K562 (cell line): ENCODE data around the gene STK11. TPM values are rescaled to one million over a fixed set of nuclear protein-coding genes. Genes with fewer than 3 reads are reported as not detected.

Experiments
- FOS ChIP-seq: IDR thresholded peaks from 3 replicates; pipeline ENCODE4 v1.6.1; 2011; ENCODE audit not compliant: insufficient read length; ENCODE audit errors: extremely low read depth
- GATAD2A ChIP-seq: fragments of 450-650 bp; IDR thresholded peaks from 2 replicates; pipeline ENCODE4 v1.6.1; 2017
- IRF2 ChIP-seq: sonication (generic); formaldehyde crosslinking; IDR thresholded peaks from 2 replicates; pipeline ENCODE4 v1.8.1; 2022; ENCODE audit warnings: mild to moderate bottlenecking, missing genetic modification reagents
- JUND ChIP-seq, 2 experiments: IDR thresholded peaks; 2 replicates in 1 of 2; 3 replicates in 1 of 2; pipeline ENCODE4 v1.6.1; 2011; ENCODE audit warnings: borderline replicate concordance in 2 of 2, low read depth in 2 of 2, low read length in 2 of 2, improper control_type of control experiment in 1 of 2, missing biosample characterization in 1 of 2, missing genetic modification characterization in 1 of 2, missing genetic modification reagents in 1 of 2
- KLF6 ChIP-seq: fragments of 250-450 bp; sonication (Bioruptor Pico); IDR thresholded peaks from 2 replicates; pipeline ENCODE4 v1.4.0; 2020; ENCODE audit warnings: mild to moderate bottlenecking, moderate library complexity, borderline replicate concordance
- MYBL2 ChIP-seq, 2 experiments: fragments of 450-650 bp in 1 of 2; sonication (generic) in 1 of 2; formaldehyde crosslinking in 1 of 2; IDR thresholded peaks; 2 replicates each; pipeline versions ENCODE4 v1.6.1 to v1.8.1; 2017 to 2022; ENCODE audit warnings: borderline replicate concordance in 1 of 2, inconsistent platforms in 1 of 2, low read depth in 1 of 2, mild to moderate bottlenecking in 1 of 2, missing genetic modification reagents in 1 of 2, moderate library complexity in 1 of 2
- NRF1 ChIP-seq, 2 experiments: fragments of 450-650 bp; IDR thresholded peaks in 1 of 2; conservative IDR thresholded peaks in 1 of 2; 2 replicates each; pipeline ENCODE4 v1.6.1; 2014; ENCODE audit warnings: mild to moderate bottlenecking in 2 of 2
- PHB2 ChIP-seq: fragments of 450-650 bp; IDR thresholded peaks from 2 replicates; pipeline ENCODE4 v1.6.1; 2017; ENCODE audit warnings: low read depth
- SMARCE1 ChIP-seq: fragments of 450-650 bp; IDR thresholded peaks from 2 replicates; pipeline ENCODE4 v1.7.1; 2016; ENCODE audit warnings: mild to moderate bottlenecking
- SPI1 ChIP-seq: IDR thresholded peaks from 2 replicates; pipeline ENCODE4 v1.6.1; 2011; ENCODE audit warnings: low read depth, low read length, control low read depth, borderline replicate concordance
- SUPT5H ChIP-seq: fragments of 450-650 bp; IDR thresholded peaks from 2 replicates; pipeline ENCODE4 v1.6.1; 2016
- ZFP36 ChIP-seq: fragments of 150-350 bp; IDR thresholded peaks from 2 replicates; pipeline ENCODE4 v1.6.1; 2018; ENCODE audit warnings: low read length, low read depth; ENCODE audit not compliant: partially characterized antibody
- ZKSCAN8 ChIP-seq: fragments of 200-800 bp; sonication (Bioruptor generic); IDR thresholded peaks from 2 replicates; pipeline ENCODE4 v1.6.1; 2016; ENCODE audit warnings: missing genetic modification characterization, missing compliant biosample characterization
- ZNF263 ChIP-seq: sonication (generic); formaldehyde crosslinking; IDR thresholded peaks from 2 replicates; pipeline ENCODE4 v1.8.0; 2022; ENCODE audit warnings: mild to moderate bottlenecking, missing genetic modification reagents, borderline replicate concordance
- ZNF274 ChIP-seq: IDR thresholded peaks from 2 replicates; pipeline ENCODE4 v1.6.1; 2011; ENCODE audit warnings: low read depth, mild to moderate bottlenecking, low read length, moderate library complexity, borderline replicate concordance
- ZNF282 ChIP-seq: sonication (generic); formaldehyde crosslinking; IDR thresholded peaks from 2 replicates; pipeline ENCODE4 v1.8.1; 2023; ENCODE audit warnings: missing genetic modification reagents
- ZNF586 ChIP-seq: fragments of 450-650 bp; formaldehyde crosslinking; conservative IDR thresholded peaks from 2 replicates; pipeline ENCODE4 v1.4.0; 2020; ENCODE audit warnings: mild to moderate bottlenecking, moderate library complexity
- ZNF75A ChIP-seq: fragments of 450-650 bp; formaldehyde crosslinking; IDR thresholded peaks from 2 replicates; pipeline ENCODE4 v1.4.0; 2020; ENCODE audit warnings: mild to moderate bottlenecking
- polyA plus RNA-seq, 8 experiments: library from polyadenylated mRNA; depleted of rRNA in 4 of 8; stranded (reverse) in 5 of 8; unstranded in 3 of 8; fragments of >200 nt; fragmentation: Nextera tagmentation in 2 of 8; fragmentation: Illumina TruSeq in 1 of 8; extraction: Ambion mirVana in 2 of 8; extraction: Trizol in 1 of 8; gene quantifications; 2 replicates each; pipeline versions ENCODE4 v1.2.1 to v1.2.3, GENCODE V29; 2011 to 2014; ENCODE audit warnings: inconsistent platforms in 1 of 8, missing spikeins in 1 of 8
- total RNA-seq, 7 experiments: library from RNA; depleted of rRNA in 6 of 7; stranded (reverse); fragments of >200 nt in 6 of 7; fragmentation: Illumina TruSeq in 2 of 7; extraction: Trizol in 2 of 7; gene quantifications; 2 replicates each; pipeline versions ENCODE4 v1.2.1 to v1.2.3, GENCODE V29; 2011 to 2021; ENCODE audit warnings: low replicate concordance in 1 of 7
- TF ChIP-seq, protein P1 (sequence below): sonication (generic); formaldehyde crosslinking; IDR thresholded peaks from 2 replicates; pipeline ENCODE4 v1.8.1; 2022; ENCODE audit warnings: missing genetic modification reagents
- TF ChIP-seq, protein P2 (sequence below): fragments of 450-650 bp; formaldehyde crosslinking; IDR thresholded peaks from 2 replicates; pipeline ENCODE4 v1.4.0; 2020; ENCODE audit warnings: mild to moderate bottlenecking
- TF ChIP-seq, protein P3 (sequence below): sonication (generic); formaldehyde crosslinking; IDR thresholded peaks from 2 replicates; pipeline ENCODE4 v1.5.0; 2020; ENCODE audit warnings: missing genetic modification reagents
- TF ChIP-seq, protein P4 (sequence below): fragments of 450-650 bp; IDR thresholded peaks from 2 replicates; pipeline ENCODE4 v1.6.1; 2017; ENCODE audit warnings: antibody characterized with exemption, mild to moderate bottlenecking

STK11 gene
- total and polyA plus RNA-seq, 9 of the 15 experiments (the other 6 are each of a cell fraction or from before 2014, with no cell fraction given), result 0.15 to 96.5 (median 31.7) TPM

DNA sequence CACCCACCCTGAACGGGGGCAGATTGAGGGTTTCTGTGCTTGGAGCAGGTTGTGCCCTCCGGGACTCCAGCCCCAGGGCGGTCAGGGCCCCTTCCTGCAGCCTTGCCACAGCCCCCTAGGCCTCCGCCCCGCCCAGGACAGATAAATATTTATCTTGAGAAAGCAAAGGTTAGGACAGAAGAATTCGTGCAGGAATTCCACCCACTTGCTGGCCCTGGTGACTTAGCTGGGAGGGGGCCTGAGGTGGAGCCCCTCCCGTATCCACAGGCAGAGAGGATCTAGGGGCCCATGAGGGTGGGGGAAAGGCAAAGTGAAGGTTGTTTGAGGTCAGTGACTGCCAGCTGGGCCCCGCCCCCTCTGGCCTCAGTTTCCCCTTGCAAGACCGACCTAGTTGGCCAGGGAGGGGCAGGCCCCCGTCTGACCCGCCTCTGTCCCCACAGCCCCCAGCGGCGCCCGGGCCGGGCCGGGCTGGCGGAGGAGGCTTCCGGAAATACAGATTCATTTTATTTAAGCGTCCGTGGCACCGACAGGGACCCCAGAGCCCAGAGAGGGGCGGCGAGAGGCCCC lies 48.0 kb downstream of the STK11 start (continued):
- TF ChIP-seq, protein P1, sequence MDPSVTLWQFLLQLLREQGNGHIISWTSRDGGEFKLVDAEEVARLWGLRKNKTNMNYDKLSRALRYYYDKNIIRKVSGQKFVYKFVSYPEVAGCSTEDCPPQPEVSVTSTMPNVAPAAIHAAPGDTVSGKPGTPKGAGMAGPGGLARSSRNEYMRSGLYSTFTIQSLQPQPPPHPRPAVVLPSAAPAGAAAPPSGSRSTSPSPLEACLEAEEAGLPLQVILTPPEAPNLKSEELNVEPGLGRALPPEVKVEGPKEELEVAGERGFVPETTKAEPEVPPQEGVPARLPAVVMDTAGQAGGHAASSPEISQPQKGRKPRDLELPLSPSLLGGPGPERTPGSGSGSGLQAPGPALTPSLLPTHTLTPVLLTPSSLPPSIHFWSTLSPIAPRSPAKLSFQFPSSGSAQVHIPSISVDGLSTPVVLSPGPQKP (CRISPR knock-in tag), result no peak
- TF ChIP-seq KLF6 (no peak), NRF1 (conservative IDR thresholded peaks at IDR 0.05 in 1 of 2, IDR thresholded peaks at IDR 0.05 in 1 of 2) (no peak), ZKSCAN8 (no peak), IRF2 (CRISPR knock-in tag) (no peak), SUPT5H (0 out of 2 replicates have a peak, but pooled peaks have one; percentile 26), ZNF274 (no peak), ZFP36 (no peak), JUND (IDR thresholded peaks at IDR 0.05; ENCODE audit: borderline replicate concordance, low read depth, low read length) (no peak), JUND (tag; IDR thresholded peaks at IDR 0.05; ENCODE audit: borderline replicate concordance, low read depth, low read length) (0 out of 3 replicates have a peak, but pooled peaks have one; percentile 51), PHB2 (no peak), ZNF75A (CRISPR knock-in tag) (no peak), ZNF263 (CRISPR knock-in tag) (0 out of 2 replicates have a peak, but pooled peaks have one; percentile 7), ZNF282 (no peak), GATAD2A (no peak), ZNF586 (no peak), SPI1 (no peak), SMARCE1 (no peak), FOS (no peak), MYBL2 (IDR thresholded peaks at IDR 0.05; ENCODE audit: low read depth) (no peak), MYBL2 (CRISPR knock-in tag; IDR thresholded peaks at IDR 0.05; ENCODE audit: borderline replicate concordance) (no peak)
- TF ChIP-seq, protein P2, sequence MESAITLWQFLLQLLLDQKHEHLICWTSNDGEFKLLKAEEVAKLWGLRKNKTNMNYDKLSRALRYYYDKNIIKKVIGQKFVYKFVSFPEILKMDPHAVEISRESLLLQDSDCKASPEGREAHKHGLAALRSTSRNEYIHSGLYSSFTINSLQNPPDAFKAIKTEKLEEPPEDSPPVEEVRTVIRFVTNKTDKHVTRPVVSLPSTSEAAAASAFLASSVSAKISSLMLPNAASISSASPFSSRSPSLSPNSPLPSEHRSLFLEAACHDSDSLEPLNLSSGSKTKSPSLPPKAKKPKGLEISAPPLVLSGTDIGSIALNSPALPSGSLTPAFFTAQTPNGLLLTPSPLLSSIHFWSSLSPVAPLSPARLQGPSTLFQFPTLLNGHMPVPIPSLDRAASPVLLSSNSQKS (CRISPR knock-in tag), result no peak
- TF ChIP-seq, protein P3, sequence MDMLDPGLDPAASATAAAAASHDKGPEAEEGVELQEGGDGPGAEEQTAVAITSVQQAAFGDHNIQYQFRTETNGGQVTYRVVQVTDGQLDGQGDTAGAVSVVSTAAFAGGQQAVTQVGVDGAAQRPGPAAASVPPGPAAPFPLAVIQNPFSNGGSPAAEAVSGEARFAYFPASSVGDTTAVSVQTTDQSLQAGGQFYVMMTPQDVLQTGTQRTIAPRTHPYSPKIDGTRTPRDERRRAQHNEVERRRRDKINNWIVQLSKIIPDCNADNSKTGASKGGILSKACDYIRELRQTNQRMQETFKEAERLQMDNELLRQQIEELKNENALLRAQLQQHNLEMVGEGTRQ (CRISPR knock-in tag), result no peak
- TF ChIP-seq, protein P4, sequence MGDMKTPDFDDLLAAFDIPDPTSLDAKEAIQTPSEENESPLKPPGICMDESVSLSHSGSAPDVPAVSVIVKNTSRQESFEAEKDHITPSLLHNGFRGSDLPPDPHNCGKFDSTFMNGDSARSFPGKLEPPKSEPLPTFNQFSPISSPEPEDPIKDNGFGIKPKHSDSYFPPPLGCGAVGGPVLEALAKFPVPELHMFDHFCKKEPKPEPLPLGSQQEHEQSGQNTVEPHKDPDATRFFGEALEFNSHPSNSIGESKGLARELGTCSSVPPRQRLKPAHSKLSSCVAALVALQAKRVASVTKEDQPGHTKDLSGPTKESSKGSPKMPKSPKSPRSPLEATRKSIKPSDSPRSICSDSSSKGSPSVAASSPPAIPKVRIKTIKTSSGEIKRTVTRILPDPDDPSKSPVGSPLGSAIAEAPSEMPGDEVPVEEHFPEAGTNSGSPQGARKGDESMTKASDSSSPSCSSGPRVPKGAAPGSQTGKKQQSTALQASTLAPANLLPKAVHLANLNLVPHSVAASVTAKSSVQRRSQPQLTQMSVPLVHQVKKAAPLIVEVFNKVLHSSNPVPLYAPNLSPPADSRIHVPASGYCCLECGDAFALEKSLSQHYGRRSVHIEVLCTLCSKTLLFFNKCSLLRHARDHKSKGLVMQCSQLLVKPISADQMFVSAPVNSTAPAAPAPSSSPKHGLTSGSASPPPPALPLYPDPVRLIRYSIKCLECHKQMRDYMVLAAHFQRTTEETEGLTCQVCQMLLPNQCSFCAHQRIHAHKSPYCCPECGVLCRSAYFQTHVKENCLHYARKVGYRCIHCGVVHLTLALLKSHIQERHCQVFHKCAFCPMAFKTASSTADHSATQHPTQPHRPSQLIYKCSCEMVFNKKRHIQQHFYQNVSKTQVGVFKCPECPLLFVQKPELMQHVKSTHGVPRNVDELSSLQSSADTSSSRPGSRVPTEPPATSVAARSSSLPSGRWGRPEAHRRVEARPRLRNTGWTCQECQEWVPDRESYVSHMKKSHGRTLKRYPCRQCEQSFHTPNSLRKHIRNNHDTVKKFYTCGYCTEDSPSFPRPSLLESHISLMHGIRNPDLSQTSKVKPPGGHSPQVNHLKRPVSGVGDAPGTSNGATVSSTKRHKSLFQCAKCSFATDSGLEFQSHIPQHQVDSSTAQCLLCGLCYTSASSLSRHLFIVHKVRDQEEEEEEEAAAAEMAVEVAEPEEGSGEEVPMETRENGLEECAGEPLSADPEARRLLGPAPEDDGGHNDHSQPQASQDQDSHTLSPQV, result peak; percentile 9; the same call in 1 of the 2 replicates
